Common myeloid progenitor, CD34-positive (primary cell): ENCODE measurements around the gene GALNT13.

Experiments used
- CTCF ChIA-PET: fragments of 350-600 bp; sonication (Branson Sonifier 250); formaldehyde crosslinking; loops from one replicate; lab custom pipeline; 2021; ENCODE audit warnings: antibody characterized with exemption; lab: Charles Lee
- POLR2A ChIA-PET: fragments of 350-600 bp; sonication (Branson Sonifier 250); formaldehyde crosslinking; loops from one replicate; lab custom pipeline; 2021; ENCODE audit warnings: antibody characterized with exemption; lab: Charles Lee
- DNase-seq, 3 donors: peaks; one replicate each; pipeline versions ENCODE4 v3.0.0 to v3.0.0-alpha.2; 2013
- H3K27ac ChIP-seq, 2 experiments: 1 replicate in 1 of 2; 2 replicates in 1 of 2; pipeline ENCODE4 v1.7.0; 2013; ENCODE audit warnings: inconsistent platforms in 2 of 2, low read length in 2 of 2, mild to moderate bottlenecking in 2 of 2, low read depth in 1 of 2, moderate library complexity in 1 of 2; ENCODE audit not compliant: severe bottlenecking in 2 of 2, insufficient read depth in 1 of 2, poor library complexity in 1 of 2
- H3K27me3 ChIP-seq, 5 experiments: replicated peaks in 2 of 5; 1 replicate in 3 of 5; 2 replicates in 2 of 5; pipeline versions ENCODE4 v1.6.1 to v1.7.0; 2013; ENCODE audit warnings: low read length in 4 of 5, mild to moderate bottlenecking in 2 of 5, moderate library complexity in 2 of 5, inconsistent platforms in 1 of 5; ENCODE audit not compliant: insufficient read depth in 5 of 5, control insufficient read depth in 4 of 5
- H3K36me3 ChIP-seq, 4 experiments: 1 replicate in 2 of 4; 2 replicates in 2 of 4; pipeline versions ENCODE4 v1.6.1 to v1.7.0; 2013; ENCODE audit warnings: low read length in 3 of 4, control low read depth in 1 of 4, mild to moderate bottlenecking in 1 of 4; ENCODE audit not compliant: control insufficient read depth in 4 of 4, insufficient read depth in 4 of 4
- H3K4me1 ChIP-seq, 4 experiments: 1 replicate in 3 of 4; 2 replicates in 1 of 4; pipeline versions ENCODE4 v1.6.1 to v1.7.1; 2013; ENCODE audit warnings: low read length in 3 of 4, mild to moderate bottlenecking in 3 of 4, control low read depth in 1 of 4, inconsistent platforms in 1 of 4, moderate library complexity in 1 of 4; ENCODE audit not compliant: control insufficient read depth in 4 of 4, insufficient read depth in 4 of 4; ENCODE audit errors: control extremely low read depth in 1 of 4
- H3K4me3 ChIP-seq, 7 experiments: 1 replicate in 4 of 7; 2 replicates in 3 of 7; pipeline versions ENCODE4 v1.5.1 to v1.7.0; 2013; ENCODE audit warnings: mild to moderate bottlenecking in 7 of 7, low read length in 6 of 7, moderate library complexity in 6 of 7, inconsistent platforms in 2 of 7, low read depth in 2 of 7, control low read depth in 1 of 7; ENCODE audit not compliant: insufficient read depth in 4 of 7, control insufficient read depth in 1 of 7; ENCODE audit errors: extremely low read depth in 1 of 7
- H3K9me3 ChIP-seq, 5 experiments: 1 replicate in 4 of 5; 2 replicates in 1 of 5; pipeline versions ENCODE4 v1.6.1 to v1.7.1; 2013; ENCODE audit warnings: low read length in 4 of 5, mild to moderate bottlenecking in 2 of 5, inconsistent platforms in 1 of 5, low read depth in 1 of 5, moderate library complexity in 1 of 5; ENCODE audit not compliant: control insufficient read depth in 4 of 5, insufficient read depth in 2 of 5; ENCODE audit errors: control extremely low read depth in 1 of 5
- WGBS: methylation state at CpG from one replicate; pipeline ENCODE4 v1.1.5; 2013; ENCODE audit not compliant: insufficient coverage; 5-methylcytosine and 5-hydroxymethylcytosine counted together

The GALNT13 gene

GRCh38 chr2:154142480-154142879 lies 270.8 kb downstream of the GALNT13 start:
- POLR2A ChIA-PET = no interaction called here
- no peak overlapping the region for H3K27ac ChIP-seq
- H3K27me3 ChIP-seq = no peaks in the 10 kb centered on the region
- H3K9me3 ChIP-seq = no peaks in the 10 kb centered on the region
- CTCF ChIA-PET = no interaction called here
- no peaks in the 10 kb centered on the region for H3K4me1 ChIP-seq
- no peak for DNase-seq
- no peaks in the 10 kb centered on the region for H3K36me3 ChIP-seq
- H3K4me3 ChIP-seq = no peak overlapping the region
- WGBS = 80% methylated on average over 1 of the region's 2 CpGs

- ChIA-PET CTCF (no interaction called here), POLR2A (no interaction called here)
- 100% methylated on average over 2 of the region's 4 CpGs for WGBS
These were observed 271.4 kb downstream of the GALNT13 start for GRCh38 chr2:154143105-154143504.

DNA sequence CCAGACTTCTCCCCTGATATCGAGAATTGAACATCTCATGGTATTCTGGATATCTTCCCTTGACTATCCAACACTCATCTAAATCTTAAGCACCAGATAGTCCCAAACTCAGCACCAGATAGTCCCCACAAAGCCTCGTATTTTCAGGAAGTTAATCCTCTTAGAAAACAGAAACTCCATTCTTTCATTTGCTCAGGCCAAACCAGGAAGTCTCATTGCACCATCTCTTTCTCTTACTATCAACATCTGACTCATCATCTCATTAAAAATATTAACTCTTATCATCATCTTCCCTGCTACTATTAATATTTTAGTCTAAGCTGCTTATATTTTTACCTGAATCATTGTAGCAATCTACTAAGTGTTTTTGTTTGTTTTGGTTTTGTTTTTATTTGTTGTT lies 286.4 kb downstream of the GALNT13 start:
- no peak overlapping the region for H3K27ac ChIP-seq
- no peaks in the 10 kb centered on the region for H3K4me1 ChIP-seq
- WGBS = 77% methylated on average over 2 of the region's 2 CpGs
- H3K36me3 ChIP-seq = no peaks in the 10 kb centered on the region
- DNase-seq = no peak
- ChIA-PET CTCF (no interaction called here), POLR2A (no interaction called here)
- H3K9me3 ChIP-seq = no peaks in the 10 kb centered on the region
- H3K27me3 ChIP-seq = no peaks in the 10 kb centered on the region
- no peak overlapping the region for H3K4me3 ChIP-seq

More at GRCh38 chr2:154143105-154143504, 271.4 kb downstream of the GALNT13 start:
- H3K36me3 ChIP-seq = no peaks in the 10 kb centered on the region
- no peak overlapping the region for H3K4me3 ChIP-seq
- no peaks in the 10 kb centered on the region for H3K27me3 ChIP-seq
- H3K4me1 ChIP-seq = no peaks in the 10 kb centered on the region
- DNase-seq = no peak
- no peaks in the 10 kb centered on the region for H3K9me3 ChIP-seq
- no peak overlapping the region for H3K27ac ChIP-seq

GRCh38 chr2:154161286-154161685 lies 289.6 kb downstream of the GALNT13 start:
- H3K27ac ChIP-seq = no peak overlapping the region
- CTCF ChIA-PET = no interaction called here
- no peaks in the 10 kb centered on the region for H3K36me3 ChIP-seq
- no peaks in the 10 kb centered on the region for H3K9me3 ChIP-seq
- no peak overlapping the region for H3K4me3 ChIP-seq
- WGBS = 100% methylated on average over 1 of the region's 2 CpGs
- H3K27me3 ChIP-seq = no peaks in the 10 kb centered on the region
- no peak for DNase-seq
- POLR2A ChIA-PET = no interaction called here
- no peaks in the 10 kb centered on the region for H3K4me1 ChIP-seq

- POLR2A ChIA-PET = no interaction called here
- no CpG with 5 or more reads among the region's 1 CpG for WGBS
- H3K4me3 ChIP-seq = no peak overlapping the region
These were observed 298.7 kb downstream of the GALNT13 start for GRCh38 chr2:154170400-154170799.

GRCh38 chr2:154173164-154173563 lies 301.4 kb downstream of the GALNT13 start:
- Histone ChIP-seq H3K27me3 (no peaks in the 10 kb centered on the region), H3K9me3 (no peaks in the 10 kb centered on the region), H3K4me3 (no peak overlapping the region), H3K36me3 (no peaks in the 10 kb centered on the region), H3K27ac (no peak overlapping the region), H3K4me1 (no peaks in the 10 kb centered on the region)
- WGBS = no CpG with 5 or more reads among the region's 2 CpGs
- ChIA-PET CTCF (no interaction called here), POLR2A (no interaction called here)
- no peak for DNase-seq

More at GRCh38 chr2:154170400-154170799, 298.7 kb downstream of the GALNT13 start:
- no peaks in the 10 kb centered on the region for H3K9me3 ChIP-seq
- H3K36me3 ChIP-seq = no peaks in the 10 kb centered on the region
- no peak overlapping the region for H3K27ac ChIP-seq
- no peaks in the 10 kb centered on the region for H3K27me3 ChIP-seq
- DNase-seq = no peak
- CTCF ChIA-PET = no interaction called here
- H3K4me1 ChIP-seq = no peaks in the 10 kb centered on the region

- H3K4me1 ChIP-seq = no peaks in the 10 kb centered on the region
- H3K9me3 ChIP-seq = no peaks in the 10 kb centered on the region
- ChIA-PET CTCF (no interaction called here), POLR2A (no interaction called here)
- no peak for DNase-seq
- H3K27me3 ChIP-seq = no peaks in the 10 kb centered on the region
- no peak overlapping the region for H3K27ac ChIP-seq
- H3K4me3 ChIP-seq = no peak overlapping the region
- H3K36me3 ChIP-seq = no peaks in the 10 kb centered on the region
- 100% methylated on average over 1 of the region's 3 CpGs for WGBS
These were observed 302.2 kb downstream of the GALNT13 start for GRCh38 chr2:154173919-154174318.
